OCI-LY3 (cell line): Measurements from ENCODE around the gene PLAC8.
A peak's percentile ranks its signal among the peaks of the same experiment; 100 is the strongest.

ENCODE experiments used
- H2AFZ ChIP-seq: fragments of 200-600, 300-600 bp; shearing (Covaris generic); 2 replicates; pipeline ENCODE4 v1.6.0; 2014; ENCODE audit warnings: antibody characterized with exemption, low read depth, low read length
- H3K27ac ChIP-seq: fragments of 200-600, 300-600 bp; sonication (generic); 2 replicates; pipeline ENCODE4 v1.5.1; 2014; ENCODE audit warnings: mild to moderate bottlenecking, low read length, moderate library complexity, mixed read lengths
- H3K27me3 ChIP-seq: fragments of 200-600, 300-600 bp; sonication (generic); 2 replicates; pipeline ENCODE4 v1.6.1; 2014; ENCODE audit warnings: low read depth, low read length, mixed read lengths
- H3K36me3 ChIP-seq: fragments of 200-600, 300-600 bp; sonication (generic); replicated peaks from 2 replicates; pipeline ENCODE3; 2014; ENCODE audit warnings: low read depth, low read length, mixed read lengths
- H3K4me1 ChIP-seq: fragments of 300-600, 200-600 bp; sonication (generic); 2 replicates; pipeline ENCODE4 v1.6.1; 2014; ENCODE audit warnings: low read length, mixed read lengths
- H3K4me2 ChIP-seq: fragments of 200-600, 300-600 bp; sonication (generic); 2 replicates; pipeline ENCODE4 v1.6.1; 2014; ENCODE audit warnings: low read length, mixed read lengths
- H3K4me3 ChIP-seq: fragments of 300-600, 200-600 bp; sonication (generic); 2 replicates; pipeline ENCODE4 v1.5.1; 2014; ENCODE audit warnings: antibody characterized with exemption, mild to moderate bottlenecking, low read length, moderate library complexity
- H3K79me2 ChIP-seq: fragments of 300-600, 200-600 bp; shearing (Covaris generic); 2 replicates; pipeline ENCODE4 v1.6.1; 2014; ENCODE audit warnings: mild to moderate bottlenecking, low read length, mixed read lengths
- H3K9ac ChIP-seq: fragments of 300-600, 200-600 bp; shearing (Covaris generic); 2 replicates; pipeline ENCODE4 v1.6.0; 2014; ENCODE audit warnings: mild to moderate bottlenecking, low read length, moderate library complexity
- H3K9me3 ChIP-seq: fragments of 200-600, 300-600 bp; shearing (Covaris generic); 2 replicates; pipeline ENCODE4 v1.6.1; 2014; ENCODE audit warnings: low read length, mixed read lengths; ENCODE audit not compliant: insufficient read depth
- H4K20me1 ChIP-seq: fragments of 200-600, 300-600 bp; sonication (generic); 2 replicates; pipeline ENCODE4 v1.6.1; 2016; ENCODE audit warnings: low read length, mixed read lengths; ENCODE audit not compliant: insufficient read depth
- CTCF ChIP-seq: fragments of 200-600, 300-600 bp; sonication (generic); IDR thresholded peaks from 2 replicates; pipeline ENCODE4 v1.5.1; 2014; ENCODE audit warnings: antibody characterized with exemption, low read length, low read depth
- EZH2phosphoT487 ChIP-seq: fragments of 200-600 bp; shearing (Covaris generic); IDR thresholded peaks from 2 replicates; pipeline ENCODE4 v1.6.1; 2018; ENCODE audit warnings: antibody characterized with exemption, mixed run types, low read depth

PLAC8 gene, protein sequence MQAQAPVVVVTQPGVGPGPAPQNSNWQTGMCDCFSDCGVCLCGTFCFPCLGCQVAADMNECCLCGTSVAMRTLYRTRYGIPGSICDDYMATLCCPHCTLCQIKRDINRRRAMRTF

DNA sequence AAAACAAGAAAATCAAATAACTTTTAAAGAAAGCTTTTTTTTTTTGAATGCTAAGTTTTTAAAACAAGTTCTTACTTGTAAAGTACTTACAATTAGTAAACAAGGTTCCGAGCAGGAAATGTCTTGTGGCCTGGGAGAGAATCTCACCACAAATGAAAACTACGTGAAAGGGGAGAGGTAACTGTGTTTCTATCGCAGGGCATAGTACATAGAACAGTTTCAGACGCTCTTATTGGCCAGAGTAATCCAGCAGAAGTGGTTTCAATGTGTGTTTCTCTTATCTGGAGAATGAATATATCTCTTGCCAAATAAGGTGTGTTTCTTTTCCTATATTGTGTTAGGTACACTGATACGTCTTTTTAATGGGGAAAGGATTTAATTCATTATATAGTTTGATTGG is at the start of gene PLAC8:
Gene PLAC8 (minus strand): TSS at position 154 of the 400 bp plus-strand sequence. CDS start 6,808 bp downstream, outside the sequence.
- Histone ChIP-seq H4K20me1 (no peaks in the 10 kb centered on the region), H3K79me2 (no peaks in the 10 kb centered on the region), H3K4me1 (peaks cover 34% of the 10 kb centered on the region), H2AFZ (0 out of 2 replicates have a peak within 1 kb of the TSS, but pooled peaks have one; percentile 2), H3K4me3 (no peak within 1 kb of the TSS), H3K27me3 (no peaks in the 10 kb centered on the region), H3K27ac (no peak within 1 kb of the TSS), H3K4me2 (peak within 1 kb of the TSS; percentile 19), H3K9ac (no peak within 1 kb of the TSS), H3K9me3 (no peaks in the 10 kb centered on the region), H3K36me3 (no peaks in the 10 kb centered on the region)
- TF ChIP-seq EZH2phosphoT487 (no peak), CTCF (no peak)

- no peak overlapping the region for H3K4me3 ChIP-seq
- no peak for TF ChIP-seq CTCF
- no peak for TF ChIP-seq EZH2phosphoT487
- H4K20me1 ChIP-seq = no peaks in the 10 kb centered on the region
- 0 out of 2 replicates have a peak overlapping the region, but pooled peaks have one; percentile 17 for H3K4me2 ChIP-seq
- H3K9me3 ChIP-seq = peaks cover 18% of the 10 kb centered on the region
- no peak overlapping the region for H2AFZ ChIP-seq
- H3K36me3 ChIP-seq = no peaks in the 10 kb centered on the region
- H3K27ac ChIP-seq = no peak overlapping the region
- H3K4me1 ChIP-seq = peaks cover 21% of the 10 kb centered on the region
- H3K79me2 ChIP-seq = no peaks in the 10 kb centered on the region
- H3K27me3 ChIP-seq = no peaks in the 10 kb centered on the region
- no peak overlapping the region for H3K9ac ChIP-seq
Measured at GRCh38 chr4:83153417-83153816, 38.9 kb upstream of the PLAC8 start.

GRCh38 chr4:83152746-83153145 is 38.2 kb upstream of the PLAC8 start:
- H4K20me1 ChIP-seq = no peaks in the 10 kb centered on the region
- no peaks in the 10 kb centered on the region for H3K36me3 ChIP-seq
- H3K4me2 ChIP-seq = 0 out of 2 replicates have a peak overlapping the region, but pooled peaks have one; percentile 17
- peaks cover 21% of the 10 kb centered on the region for H3K4me1 ChIP-seq
- TF ChIP-seq CTCF (no peak), EZH2phosphoT487 (no peak)
- H3K27me3 ChIP-seq = no peaks in the 10 kb centered on the region
- no peak overlapping the region for H3K4me3 ChIP-seq
- H3K9ac ChIP-seq = no peak overlapping the region
- H3K27ac ChIP-seq = no peak overlapping the region
- no peak overlapping the region for H2AFZ ChIP-seq
- H3K9me3 ChIP-seq = peaks cover 18% of the 10 kb centered on the region
- H3K79me2 ChIP-seq = no peaks in the 10 kb centered on the region

DNA sequence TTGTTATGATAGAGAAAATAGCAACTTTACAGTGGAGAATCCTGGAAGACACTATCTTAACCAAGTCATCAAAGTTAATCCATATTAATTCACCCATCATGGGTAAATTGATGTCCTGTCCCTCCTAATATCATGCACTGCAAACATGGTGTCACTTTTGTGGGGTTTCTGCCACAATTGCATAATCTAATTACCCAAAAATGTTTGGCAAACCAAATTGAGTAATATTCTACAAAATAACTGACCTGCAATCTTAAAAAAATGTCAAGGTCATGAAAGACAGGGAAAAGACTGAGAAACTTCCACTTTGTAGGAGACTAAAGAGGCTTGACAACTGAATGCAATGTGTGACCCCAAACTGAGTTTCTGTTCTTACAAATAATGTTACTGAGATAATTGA is 37.1 kb upstream of the PLAC8 start:
- H3K9ac ChIP-seq = no peak overlapping the region
- TF ChIP-seq CTCF = no peak
- no peak for TF ChIP-seq EZH2phosphoT487
- no peaks in the 10 kb centered on the region for H3K27me3 ChIP-seq
- H3K79me2 ChIP-seq = no peaks in the 10 kb centered on the region
- H3K4me3 ChIP-seq = no peak overlapping the region
- H3K36me3 ChIP-seq = no peaks in the 10 kb centered on the region
- no peak overlapping the region for H3K4me2 ChIP-seq
- H2AFZ ChIP-seq = no peak overlapping the region
- H3K9me3 ChIP-seq = peaks cover 16% of the 10 kb centered on the region
- H3K4me1 ChIP-seq = peaks cover 21% of the 10 kb centered on the region
- H4K20me1 ChIP-seq = no peaks in the 10 kb centered on the region
- no peak overlapping the region for H3K27ac ChIP-seq
